Measurements from ENCODE around the gene DIP2A. TPM values are rescaled to one million over a fixed set of nuclear protein-coding genes. Genes with fewer than 3 reads are reported as not detected.
"Not testable (repeated sequence)": the region's sequence is repeated elsewhere in the genome, so short reads cannot be mapped to it uniquely, and the experiment has no call there.

Gene DIP2A
- total RNA-seq, 2 donors from 2014 or later: 27.2 to 33.0 TPM

DNA sequence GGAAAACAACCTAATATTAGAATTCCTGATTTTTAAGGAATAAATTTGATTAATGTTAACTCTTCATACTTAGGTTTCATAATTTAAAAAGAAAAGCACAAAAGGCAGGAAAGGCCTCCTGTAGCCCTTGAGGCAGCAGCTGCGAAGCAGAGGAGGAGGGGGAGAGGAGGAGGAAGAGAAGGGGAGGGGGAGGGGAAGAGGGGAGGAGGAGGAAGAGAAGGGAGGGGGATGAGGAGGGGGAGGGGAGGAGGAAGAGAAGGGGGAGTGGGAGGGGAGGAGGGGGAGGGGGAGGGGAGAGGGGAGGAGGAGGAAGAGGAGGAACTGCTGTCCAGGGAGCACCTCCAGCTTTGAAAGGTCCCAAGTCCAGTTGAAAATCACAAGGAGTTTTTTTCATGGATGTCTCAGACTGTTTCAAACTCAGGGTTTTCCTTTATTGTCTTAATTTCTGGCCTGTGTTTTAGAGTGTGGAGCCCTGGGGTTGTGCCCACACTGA lies 35.1 kb upstream of the DIP2A start:
- no peak for DNase-seq

DNA sequence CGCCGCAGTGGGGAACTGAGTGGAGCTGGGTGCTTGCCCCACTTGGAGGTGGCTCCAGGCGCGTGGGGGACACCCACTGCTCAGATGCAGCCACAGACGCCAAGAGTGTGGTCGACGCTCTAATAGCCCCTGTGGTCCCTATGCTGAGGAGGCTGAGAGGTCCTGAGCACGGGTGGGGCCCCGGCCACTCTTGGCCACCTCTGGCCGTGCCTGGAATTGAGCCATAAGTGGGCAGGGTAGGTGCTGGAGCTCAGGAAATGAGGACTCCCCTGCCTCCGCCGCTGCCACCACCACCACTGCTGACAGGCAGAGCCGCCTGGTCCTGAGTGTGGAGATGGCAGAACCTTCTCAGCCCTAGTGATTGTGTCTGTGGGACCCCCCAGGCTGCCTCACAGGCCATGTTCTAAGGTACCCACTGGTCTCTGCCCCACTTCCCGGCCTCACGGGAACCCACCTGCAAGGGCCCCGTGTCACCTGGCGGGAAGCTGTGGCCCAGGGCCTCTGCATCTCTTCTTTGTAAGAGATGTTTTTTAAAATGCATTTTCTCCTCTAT lies 34.6 kb upstream of the DIP2A start:
- DNase-seq (no peak), ATAC-seq (no peak)
- intact Hi-C loops (cut with DNase I): no loop called here

More for the DNA sequence above, 35.1 kb upstream of the DIP2A start:
- intact Hi-C loops (cut with DNase I): no loop called here
- no peak for ATAC-seq

DNA sequence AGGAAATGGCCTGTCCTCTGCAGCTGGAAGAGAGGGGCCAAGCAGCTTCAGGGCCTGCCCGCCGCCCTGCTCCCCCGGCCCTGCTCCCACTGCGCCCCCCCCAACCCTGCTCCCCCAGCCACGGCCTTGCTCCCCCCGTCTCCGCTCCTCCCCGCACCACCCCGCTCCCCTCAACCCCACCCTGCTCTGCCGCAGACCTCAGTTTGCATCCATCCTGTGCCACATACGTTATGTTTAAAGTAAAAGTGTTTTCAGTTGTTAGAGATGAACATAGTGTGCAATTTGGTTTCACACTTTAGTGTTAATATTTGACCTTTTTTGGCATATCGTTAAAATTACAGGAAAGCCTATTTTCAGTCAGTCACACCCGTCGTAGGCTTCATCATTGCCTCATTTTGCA lies 34.1 kb upstream of the DIP2A start:
- ATAC-seq (peak in 1 of 2 donors; percentile 42), DNase-seq (no peak)
- intact Hi-C loops (cut with DNase I): no loop called here

DNA sequence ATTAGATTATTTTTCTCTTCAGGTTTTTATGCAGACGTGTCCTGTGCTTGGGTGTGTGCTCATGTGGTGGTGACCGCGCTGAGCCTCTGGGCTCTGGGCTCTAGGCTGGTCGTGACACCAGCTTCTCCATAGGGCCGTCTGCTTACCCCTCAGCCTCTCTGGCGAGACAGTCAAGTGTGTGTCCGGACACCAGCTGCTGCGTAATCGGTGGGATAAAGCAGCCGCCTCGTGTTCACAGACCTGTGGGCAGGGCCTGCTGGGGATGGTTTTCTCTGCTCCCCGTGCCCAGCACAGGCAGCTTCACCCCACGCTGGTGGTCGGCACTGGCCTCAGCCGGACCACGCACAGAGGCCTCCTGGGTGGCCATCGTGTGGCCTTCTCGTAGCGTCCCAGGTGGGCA lies 33.6 kb upstream of the DIP2A start:
- ATAC-seq (no peak), DNase-seq (no peak)
- intact Hi-C loops (cut with DNase I): no loop called here

DNA sequence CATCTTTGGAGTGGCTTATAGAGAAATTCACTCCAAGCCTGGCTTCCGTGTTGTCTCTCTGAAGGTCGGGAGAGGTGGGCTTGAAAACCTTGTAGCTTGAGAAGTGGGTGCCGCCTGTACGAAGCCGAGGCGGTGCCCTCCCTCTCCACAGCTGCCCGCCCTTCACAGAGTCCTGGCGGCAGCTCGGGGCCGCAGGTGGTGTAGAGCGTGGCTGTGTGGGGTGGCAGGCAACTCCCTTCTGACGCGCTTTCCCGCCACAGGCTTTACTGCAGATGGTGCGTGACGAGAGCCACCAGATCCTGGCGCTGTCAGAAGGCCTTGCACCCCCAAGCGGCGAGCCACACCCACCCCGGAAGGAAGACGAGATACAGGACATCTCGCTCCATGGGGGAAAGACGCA lies 33.1 kb upstream of the DIP2A start:
- no peak for DNase-seq
- intact Hi-C loops (cut with DNase I): no loop called here
- ATAC-seq: peak in 1 of 2 donors; percentile 42

DNA sequence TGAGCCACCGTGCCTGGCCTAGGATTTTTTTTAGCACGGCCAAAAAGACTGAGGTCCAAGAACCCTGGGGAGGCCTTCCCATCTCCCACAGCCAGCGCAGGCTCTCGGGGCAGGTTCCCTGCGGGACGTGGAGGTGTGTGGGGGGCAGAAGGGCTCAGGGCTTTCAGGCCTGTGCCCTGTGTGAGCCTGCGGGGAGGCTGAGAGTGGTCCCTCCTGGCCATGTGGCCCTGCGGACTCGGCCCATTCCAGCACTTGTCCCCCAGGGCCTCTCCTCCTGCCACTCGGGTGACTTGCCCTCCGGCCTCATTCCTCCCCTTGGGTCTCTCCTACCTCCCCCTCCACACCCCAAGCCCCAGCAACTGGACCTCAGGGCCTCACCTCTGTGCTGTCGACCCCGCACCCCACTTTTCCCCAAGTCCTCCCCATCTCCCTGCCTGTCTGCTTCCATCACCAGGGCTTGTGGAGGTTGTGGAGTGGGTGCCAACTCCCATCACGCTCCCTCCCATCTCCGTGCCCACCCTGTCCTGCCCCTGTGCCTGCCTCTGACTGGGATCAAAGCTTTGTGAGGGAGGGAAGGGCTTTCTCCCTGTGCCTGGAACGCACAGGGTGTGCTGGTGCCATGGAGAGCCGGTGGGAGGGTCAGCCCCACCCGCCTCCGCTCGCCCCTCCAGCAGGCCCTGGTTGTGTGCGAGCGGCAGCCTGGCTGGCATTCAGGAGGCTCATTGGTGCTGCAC lies 32.2 kb upstream of the DIP2A start:
- DNase-seq: no peak
- intact Hi-C loops (cut with DNase I): no loop called here
- no peak for ATAC-seq

DNA sequence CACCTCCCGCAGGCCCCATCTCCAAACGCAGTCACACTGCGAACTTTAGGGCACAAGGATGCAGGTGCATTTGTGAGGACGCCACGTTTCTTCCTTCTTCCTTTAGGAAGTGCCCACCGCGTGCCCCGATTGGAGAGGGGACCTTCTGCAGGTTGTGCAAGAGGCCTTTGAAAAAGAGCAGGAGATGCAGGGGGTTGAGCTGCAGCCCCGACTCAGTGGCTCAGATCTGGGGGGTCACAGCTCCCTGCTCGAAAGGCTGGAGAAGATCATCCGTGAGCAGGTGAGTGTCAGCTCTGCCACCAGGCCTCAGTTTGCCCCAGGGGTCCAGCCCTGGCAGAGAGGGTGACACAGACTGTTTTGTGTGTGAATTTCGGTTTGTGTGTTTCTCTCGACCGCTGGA lies 31.2 kb upstream of the DIP2A start:
- DNase-seq (no peak), ATAC-seq (no peak)

DNA sequence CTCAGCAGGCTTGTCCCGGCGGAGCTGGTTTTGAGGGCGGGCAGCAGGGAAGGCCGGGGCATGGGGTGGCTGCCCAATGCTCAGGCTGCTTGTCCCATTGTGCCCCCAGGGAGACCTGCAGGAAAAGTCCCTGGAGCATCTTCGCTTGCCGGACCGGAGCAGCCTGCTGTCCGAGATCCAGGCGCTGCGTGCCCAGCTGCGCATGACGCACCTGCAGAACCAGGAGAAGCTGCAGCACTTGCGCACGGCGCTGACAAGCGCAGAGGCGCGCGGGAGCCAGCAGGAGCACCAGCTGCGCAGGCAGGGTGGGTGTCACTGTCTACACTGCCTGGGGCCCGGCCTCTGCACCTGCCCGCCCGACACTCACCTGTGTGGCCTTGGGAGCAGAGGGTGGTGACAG lies 30.4 kb upstream of the DIP2A start:
- DNase-seq (no peak), ATAC-seq (no peak)
- intact Hi-C loops (cut with DNase I): no loop called here

More for the DNA sequence above, 31.2 kb upstream of the DIP2A start:
- intact Hi-C loops (cut with DNase I): no loop called here

DNA sequence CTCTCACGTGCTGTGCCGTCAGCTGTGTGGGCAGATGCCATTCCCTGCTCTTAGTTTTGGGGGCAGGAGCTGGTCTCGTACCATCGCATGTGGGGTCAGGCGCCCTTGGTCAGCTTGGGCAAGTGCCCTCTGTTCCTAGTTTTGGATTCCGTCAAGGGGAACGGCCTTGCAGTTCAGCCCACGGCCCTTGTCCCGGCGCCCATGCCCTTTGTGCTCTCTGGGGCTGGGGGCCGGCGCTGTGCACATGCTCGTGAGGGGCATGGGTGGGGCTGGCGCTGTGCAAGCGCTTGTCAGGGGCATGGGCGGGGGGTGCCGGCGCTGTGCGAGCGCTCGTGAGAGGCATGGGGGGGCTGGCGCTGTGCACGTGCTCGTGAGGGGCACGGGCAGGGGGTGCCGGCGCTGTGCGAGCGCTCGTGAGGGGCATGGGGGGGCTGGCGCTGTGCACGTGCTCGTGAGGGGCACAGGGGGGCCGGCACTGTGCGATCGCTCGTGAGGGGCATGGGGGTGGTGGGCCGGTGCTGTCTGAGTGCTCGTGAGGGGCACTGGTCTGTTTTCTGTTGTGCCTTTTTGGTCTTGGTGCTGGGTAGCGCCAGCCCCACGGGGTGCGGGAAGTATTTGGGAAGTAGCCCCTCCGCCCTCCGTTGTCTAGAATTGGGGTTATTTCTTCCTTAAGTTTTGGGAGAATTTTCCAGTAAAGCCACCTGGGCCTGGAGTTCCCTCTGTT lies 29.5 kb upstream of the DIP2A start:
- ATAC-seq: no peak
- intact Hi-C loops (cut with DNase I): no loop called here
- DNase-seq: no peak

DNA sequence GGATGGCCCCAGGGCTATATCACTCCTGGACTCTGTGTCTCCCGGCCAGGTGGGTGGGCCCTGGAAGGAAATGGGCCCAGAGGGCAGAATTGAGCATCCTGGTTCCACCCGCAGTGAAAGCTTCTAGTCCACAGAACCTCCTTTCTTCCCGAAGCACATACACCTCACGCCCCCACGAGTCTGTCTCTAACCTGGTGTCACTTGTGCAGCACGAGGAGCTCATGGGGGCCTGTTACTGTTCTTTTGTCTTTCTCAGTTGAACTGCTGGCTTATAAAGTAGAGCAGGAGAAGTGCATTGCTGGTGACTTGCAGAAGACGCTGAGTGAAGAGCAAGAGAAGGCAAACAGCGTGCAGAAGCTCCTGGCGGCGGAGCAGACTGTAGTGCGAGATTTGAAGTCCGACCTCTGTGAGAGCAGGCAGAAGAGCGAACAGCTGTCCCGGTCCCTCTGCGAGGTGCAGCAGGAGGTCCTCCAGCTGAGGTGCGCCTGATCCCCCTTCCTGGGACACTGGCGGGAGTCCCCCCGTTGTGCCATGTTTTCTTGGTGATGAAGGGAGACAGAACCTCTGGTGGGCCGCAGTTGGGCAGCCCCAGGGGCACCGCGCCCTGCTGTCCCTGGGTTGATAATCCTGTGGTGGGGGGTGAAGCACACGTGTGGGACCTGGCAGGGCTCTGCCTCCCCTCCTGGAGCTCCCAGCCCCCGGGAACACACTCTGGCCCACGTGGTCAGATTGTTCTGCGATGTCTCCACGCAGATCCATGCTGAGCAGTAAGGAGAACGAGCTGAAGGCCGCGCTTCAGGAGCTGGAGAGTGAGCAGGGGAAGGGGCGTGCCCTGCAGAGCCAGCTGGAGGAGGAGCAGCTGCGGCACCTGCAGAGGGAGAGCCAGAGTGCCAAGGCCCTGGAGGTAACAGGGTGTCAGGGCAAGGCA lies 28.7 kb upstream of the DIP2A start:
- DNase-seq (no peak), ATAC-seq (no peak)
- intact Hi-C loops (cut with DNase I): no loop called here

DNA sequence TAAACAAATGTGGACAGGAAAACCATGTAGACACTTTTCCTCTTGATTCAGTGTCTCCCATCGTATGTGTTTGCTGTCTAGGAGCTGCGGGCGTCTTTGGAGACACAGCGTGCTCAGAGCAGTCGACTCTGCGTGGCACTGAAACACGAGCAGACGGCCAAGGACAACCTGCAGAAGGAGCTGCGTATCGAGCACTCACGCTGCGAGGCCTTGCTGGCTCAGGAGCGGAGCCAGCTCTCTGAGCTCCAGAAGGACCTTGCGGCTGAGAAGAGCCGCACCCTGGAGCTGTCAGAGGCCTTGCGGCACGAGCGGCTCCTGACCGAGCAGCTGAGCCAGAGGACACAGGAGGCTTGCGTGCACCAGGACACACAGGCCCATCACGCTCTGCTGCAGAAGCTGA lies 27.2 kb upstream of the DIP2A start:
- no peak for ATAC-seq
- intact Hi-C loops (cut with DNase I): no loop called here
- no peak for DNase-seq

DNA sequence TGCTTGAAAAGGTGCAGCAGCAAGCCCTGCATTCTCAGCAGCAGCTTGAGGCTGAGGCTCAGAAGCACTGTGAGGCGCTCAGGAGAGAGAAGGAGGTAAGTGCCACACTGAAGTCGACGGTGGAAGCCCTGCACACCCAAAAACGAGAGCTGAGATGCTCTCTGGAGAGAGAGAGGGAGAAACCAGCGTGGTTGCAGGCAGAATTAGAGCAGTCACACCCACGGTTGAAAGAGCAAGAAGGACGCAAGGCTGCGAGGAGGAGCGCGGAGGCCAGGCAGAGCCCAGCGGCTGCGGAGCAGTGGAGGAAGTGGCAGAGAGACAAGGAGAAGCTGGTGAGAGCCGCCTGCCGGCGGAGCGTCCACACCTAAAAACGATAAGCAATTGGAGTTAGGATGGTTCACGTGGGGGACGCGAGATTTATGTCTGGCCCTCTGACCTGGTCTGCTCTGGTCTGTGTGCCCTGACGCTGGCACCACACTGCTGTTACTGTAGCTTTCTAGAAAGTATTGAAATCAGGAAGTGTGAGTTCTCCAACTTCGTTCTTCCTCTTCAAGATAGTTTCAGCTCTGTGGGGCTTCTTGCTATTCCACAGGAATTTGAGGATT lies 26.7 kb upstream of the DIP2A start:
- intact Hi-C loops (cut with DNase I): no loop called here
- ATAC-seq: no peak
- DNase-seq: no peak

DNA sequence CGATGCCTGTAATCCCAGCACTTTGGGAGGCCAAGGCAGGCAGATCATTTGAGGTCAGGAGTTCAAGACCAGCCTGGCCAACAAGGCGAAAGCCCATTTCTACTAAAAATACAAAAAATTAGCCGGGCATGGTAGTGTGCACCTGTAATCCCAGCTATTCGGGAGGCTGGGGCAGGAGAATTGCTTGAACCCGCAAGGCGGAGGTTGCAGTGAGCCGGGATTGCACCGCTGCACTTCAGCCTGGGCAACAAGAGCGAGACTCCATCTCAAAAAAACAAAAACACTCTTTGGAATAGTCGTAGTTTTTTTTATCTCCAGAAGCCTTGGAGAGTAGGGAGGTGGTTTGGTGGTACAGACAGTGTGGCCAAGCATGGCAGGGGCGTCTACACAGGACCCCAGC lies 25.6 kb upstream of the DIP2A start:
- DNase-seq; intact Hi-C loops (cut with DNase I); ATAC-seq: not testable (repeated sequence)

DNA sequence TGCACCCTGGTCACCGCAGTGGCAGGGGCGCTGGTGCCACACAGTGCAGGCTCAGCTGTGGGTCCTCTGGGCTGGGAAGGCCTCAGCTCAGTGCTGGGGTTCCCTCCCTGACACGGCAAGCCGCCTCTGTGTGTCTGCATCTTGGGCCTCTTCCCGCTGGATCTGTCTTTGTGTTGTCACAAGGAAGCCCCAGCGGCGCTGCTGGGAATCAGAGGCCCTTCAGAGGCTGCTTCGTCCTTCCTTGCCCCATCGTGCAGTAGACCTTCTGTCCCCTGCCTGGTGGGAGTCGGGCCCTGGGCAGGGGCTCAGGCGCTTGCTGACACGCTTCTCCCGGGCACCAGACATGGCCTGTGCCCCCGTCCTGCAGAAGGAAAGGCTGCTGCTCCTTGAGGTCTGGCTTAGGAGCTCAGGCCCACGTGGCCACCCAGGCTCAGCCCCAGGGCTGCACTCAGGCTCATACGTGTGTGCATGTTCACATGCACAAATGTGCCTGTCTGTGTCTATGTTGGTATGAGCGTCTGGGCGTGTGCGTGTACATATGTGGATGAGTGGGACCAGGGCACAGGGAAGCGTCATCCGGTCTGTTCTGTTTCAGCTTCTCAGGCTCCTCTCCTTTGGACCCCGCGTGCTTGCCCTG lies 24.3 kb upstream of the DIP2A start:
- no peak for DNase-seq
- intact Hi-C loops (cut with DNase I): no loop called here
- no peak for ATAC-seq

DNA sequence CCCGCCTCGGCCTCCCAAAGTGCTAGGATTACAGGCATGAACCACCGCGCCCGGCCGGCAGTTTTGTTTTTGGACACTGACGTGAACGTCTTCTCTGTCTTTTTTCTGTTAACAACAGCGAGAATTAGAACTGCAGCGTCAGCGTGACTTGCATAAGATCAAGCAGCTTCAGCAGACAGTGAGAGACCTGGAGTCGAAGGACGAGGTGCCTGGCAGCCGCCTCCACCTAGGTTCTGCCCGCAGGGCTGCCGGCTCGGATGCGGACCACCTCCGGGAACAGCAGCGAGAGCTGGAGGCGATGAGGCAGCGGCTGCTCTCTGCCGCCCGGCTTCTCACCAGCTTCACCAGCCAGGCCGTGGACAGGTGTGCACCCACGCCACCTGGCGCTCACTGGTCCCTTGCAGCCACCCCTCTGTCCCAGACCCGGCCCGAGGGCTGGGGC lies 22.9 kb upstream of the DIP2A start:
- no peak for DNase-seq
- intact Hi-C loops (cut with DNase I): no loop called here
- no peak for ATAC-seq

DNA sequence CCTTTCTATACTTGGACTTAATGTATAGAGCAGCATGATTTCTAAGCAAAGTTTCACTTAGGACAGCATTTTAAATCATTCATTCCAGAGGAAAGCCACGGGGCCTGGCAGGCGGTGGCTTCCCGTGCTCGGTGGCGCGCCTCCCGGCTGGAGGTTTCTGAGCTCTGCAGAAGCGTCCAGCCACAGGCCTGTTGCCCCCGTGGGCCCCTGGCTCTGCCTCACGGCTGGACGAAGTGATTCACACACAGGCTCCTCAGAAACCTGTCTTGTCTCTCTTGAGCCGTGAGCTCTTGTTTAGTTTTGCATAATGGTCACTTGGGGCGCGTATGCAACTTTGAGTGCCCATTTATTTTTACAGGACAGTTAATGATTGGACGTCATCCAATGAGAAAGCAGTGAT lies 22.1 kb upstream of the DIP2A start:
- DNase-seq (no peak), ATAC-seq (no peak)
- intact Hi-C loops (cut with DNase I): no loop called here

DNA sequence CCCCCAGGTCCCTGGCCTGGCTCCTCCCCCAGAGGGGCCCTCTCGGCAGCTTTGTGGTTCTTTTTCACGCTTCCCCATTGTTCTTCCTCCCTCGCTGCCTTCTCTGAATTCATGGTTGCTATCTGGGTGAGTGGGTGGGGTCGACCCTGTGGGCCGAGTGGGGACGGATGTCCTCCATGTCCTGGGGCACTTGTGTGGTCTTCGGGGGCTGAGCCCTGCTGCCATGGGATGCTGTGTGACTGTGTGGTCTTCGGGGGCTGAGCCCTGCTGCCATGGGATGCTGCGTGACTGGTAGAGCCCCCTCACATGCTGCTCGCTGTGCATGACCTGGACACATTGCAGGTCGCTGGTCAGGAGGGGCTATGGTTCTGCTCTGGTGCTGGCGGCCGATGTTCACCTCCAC lies 21.6 kb upstream of the DIP2A start:
- DNase-seq (no peak), ATAC-seq (no peak)
- intact Hi-C loops (cut with DNase I): no loop called here

DNA sequence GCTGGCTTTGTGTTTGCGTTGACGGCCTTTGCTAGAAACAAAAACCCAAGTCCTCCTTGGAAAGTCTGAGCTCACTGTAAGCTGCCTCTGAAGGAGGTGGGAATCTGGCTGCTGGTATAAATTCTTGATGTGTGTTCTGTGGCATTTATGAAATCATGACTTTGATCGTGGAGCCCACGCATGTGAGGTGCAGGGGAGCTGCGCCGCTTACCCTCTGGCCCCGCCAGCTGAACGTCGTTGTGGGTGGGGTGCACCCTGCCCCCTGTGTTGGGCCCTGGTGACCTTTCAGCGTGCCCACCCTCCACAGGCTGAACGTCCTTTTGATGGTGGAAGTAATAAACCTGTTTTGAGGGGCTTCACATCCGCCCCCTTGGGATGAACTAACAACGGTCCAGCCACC lies 21.2 kb upstream of the DIP2A start:
- DNase-seq (no peak), ATAC-seq (no peak)
- intact Hi-C loops (cut with DNase I): no loop called here

DNA sequence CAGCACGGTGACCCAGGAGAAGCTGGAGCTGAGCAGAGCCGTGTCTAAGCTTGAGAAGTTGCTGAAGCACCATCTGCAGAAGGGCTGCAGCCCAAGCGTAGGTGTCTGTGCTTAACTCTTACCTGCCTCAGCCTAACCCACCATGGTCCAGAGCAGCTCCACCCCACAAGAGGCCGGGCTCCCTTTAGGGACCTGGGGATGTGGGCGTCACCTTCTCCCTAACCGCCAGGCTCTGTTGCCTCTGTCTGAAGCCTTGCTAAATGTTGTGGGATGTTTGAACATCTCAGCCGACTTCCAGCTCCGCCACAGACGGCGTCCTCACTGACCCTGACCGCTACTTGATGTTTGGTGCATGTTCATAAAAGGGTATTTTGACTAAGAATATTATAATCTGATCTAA lies 20.4 kb upstream of the DIP2A start:
- no peak for DNase-seq
- intact Hi-C loops (cut with DNase I): no loop called here
- no peak for ATAC-seq

Measured in left cardiac atrium (tissue), 4 donors.